Subcutaneous adipose tissue (tissue), 4 donors: ENCODE results near the gene EIF2AK3. TPM values are rescaled to one million over a fixed set of nuclear protein-coding genes. Genes with fewer than 3 reads are reported as not detected.

Source experiments
- total RNA-seq, 4 donors: library from RNA; depleted of rRNA; stranded (reverse); fragments of >200 nt; gene quantifications; one replicate each; pipeline ENCODE4 v1.1.0, GENCODE V29; 2016
- TF ChIP-seq, protein P1 (sequence below): fragments of 450-650 bp; IDR thresholded peaks from one replicate; pipeline ENCODE4 v1.5.1; 2016; ENCODE audit warnings: low read depth, mild to moderate bottlenecking, control low read depth, antibody characterized with exemption, moderate library complexity

EIF2AK3 gene
- total RNA-seq, 4 donors from 2014 or later, result 15.6 to 46.3 (median 21.3) TPM

DNA sequence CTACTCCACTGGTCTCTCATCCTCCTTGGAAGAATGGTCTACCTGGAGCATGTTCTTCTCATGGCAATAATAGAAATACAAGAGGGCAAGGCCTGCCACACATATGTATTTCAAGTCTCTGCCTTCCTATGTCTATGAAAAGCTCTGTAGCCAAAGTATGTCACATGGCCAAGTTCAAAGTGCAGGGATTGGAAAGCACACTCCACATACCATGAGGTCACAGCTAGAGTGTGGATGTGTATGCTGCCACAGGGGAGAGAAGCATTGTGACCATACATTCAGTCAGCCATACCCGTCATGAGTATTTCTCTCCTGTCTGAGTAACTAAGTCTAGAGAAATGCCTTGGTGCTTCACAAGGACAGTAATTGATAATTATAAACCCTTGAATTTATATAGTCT lies 8.8 kb upstream of the EIF2AK3 start:
- TF ChIP-seq, protein P1, sequence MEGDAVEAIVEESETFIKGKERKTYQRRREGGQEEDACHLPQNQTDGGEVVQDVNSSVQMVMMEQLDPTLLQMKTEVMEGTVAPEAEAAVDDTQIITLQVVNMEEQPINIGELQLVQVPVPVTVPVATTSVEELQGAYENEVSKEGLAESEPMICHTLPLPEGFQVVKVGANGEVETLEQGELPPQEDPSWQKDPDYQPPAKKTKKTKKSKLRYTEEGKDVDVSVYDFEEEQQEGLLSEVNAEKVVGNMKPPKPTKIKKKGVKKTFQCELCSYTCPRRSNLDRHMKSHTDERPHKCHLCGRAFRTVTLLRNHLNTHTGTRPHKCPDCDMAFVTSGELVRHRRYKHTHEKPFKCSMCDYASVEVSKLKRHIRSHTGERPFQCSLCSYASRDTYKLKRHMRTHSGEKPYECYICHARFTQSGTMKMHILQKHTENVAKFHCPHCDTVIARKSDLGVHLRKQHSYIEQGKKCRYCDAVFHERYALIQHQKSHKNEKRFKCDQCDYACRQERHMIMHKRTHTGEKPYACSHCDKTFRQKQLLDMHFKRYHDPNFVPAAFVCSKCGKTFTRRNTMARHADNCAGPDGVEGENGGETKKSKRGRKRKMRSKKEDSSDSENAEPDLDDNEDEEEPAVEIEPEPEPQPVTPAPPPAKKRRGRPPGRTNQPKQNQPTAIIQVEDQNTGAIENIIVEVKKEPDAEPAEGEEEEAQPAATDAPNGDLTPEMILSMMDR, result no peak

- TF ChIP-seq, protein P1, result no peak
Observed at GRCh38 chr2:88632569-88632968, 5.3 kb upstream of the EIF2AK3 start.

DNA sequence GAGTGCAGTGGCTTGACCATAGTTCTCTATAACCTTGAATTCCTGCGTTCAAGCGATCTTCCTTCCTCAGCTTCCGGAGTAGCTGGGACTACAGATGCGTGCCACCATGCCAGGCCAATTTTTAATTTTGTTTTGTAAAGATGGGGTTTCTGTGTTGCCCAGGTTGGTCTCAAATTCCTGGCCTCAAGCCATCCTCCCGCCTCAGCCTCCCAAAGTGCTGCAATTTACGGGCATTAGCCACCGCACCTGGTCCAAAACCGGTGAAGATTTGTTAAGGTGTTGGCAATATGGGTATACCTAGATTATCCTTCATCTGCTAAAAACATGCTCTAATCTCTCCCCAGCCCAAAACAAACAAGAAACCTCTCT lies 1.3 kb upstream of the EIF2AK3 start:
- TF ChIP-seq, protein P1, result no peak

DNA sequence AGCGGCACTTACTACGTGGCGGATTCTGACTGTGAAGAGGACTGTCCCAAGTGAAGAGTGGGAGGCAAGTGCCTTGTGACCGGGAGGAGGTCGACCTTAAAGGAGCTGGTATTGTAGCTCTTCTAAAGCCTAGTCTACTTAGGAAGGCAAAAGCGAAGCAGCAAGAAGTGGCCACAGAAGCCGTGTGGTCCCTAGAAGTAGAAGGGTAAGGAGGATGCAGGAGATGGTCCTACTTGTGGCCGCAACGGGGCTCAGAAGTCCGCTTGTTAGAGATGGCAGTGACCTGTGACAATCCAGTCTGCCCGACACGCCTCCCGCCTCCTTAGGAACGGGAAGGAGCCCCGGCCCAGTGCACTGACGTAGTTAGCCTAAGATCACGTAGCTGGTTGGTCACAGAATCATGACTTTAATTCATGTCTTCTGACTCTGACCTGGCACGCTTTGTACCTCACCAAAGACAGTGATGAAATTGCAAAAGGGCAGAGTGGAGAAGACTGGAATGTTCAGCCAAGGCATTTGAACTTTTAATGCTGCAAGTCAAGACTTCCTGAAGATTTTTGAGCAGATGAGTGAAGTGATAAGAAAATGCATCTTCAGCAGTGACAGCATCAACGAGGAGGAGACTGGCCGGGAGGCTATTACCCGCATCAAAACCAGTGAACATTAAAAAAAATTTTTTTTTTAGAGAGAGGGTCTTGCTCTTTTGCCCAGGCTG lies 749 bp upstream of the EIF2AK3 start:
- TF ChIP-seq, protein P1, result no peak

DNA sequence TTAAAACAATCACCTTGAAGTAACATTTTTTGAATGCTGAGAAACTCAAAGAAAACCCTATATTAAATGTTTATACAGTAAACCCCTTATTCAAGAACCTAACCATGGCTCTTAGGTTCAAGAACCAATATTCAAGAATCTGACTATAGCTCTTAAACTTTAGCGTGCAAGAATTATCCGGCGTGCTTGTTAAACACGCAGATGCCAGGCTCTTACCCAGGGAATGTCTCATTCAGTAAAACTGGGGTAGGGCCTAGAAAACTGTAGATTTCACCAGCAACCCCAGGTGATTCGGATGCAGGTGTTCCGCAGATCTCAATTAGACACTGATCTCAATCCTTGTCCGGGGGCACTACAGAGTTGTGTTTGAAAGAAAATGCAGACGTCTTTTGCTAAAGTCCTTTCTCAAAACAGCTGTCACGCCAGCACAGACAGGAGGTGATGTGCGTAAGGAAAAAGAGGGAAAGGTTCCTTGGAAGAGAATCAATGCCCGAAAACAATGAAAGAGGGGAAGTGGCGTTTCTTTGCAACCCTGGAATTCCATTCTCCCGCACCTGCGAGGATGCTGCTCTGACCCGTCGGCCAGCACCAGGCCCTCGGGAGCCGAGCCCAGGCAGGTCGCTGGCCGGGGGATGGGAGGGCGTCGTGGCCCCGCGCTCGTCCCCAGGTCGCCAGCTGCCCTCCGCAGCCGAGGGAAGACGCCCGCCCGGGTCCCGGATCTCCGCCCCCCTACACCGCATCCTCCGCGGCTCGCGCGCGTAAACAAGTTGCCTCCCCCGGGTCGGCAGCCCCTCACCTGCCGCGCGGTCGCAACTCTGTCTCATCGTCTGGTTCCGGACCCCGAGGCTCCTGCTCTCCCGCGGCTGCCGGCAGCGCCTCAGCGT lies 851 bp downstream of the EIF2AK3 start:
- TF ChIP-seq, protein P1, result no peak

DNA sequence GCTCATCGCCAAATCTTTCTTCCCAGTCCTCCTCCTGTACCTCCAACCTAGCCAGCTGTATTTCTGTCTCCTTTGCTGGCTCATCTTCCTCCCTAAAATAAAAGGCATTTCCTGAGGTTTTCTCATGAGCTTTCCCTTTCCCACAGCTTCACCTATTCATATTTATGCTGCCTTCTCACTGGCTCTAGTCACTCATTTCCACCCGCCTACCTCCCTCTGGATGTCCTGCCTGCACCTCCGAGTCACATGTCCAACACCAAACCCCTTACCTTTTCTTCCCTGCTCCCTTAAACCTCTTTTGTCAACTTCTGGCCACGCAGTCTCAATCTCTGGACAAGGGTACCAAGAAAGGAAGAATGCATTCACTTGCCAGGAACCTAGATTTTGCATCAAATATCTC lies 2.8 kb downstream of the EIF2AK3 start:
- TF ChIP-seq, protein P1, result no peak

DNA sequence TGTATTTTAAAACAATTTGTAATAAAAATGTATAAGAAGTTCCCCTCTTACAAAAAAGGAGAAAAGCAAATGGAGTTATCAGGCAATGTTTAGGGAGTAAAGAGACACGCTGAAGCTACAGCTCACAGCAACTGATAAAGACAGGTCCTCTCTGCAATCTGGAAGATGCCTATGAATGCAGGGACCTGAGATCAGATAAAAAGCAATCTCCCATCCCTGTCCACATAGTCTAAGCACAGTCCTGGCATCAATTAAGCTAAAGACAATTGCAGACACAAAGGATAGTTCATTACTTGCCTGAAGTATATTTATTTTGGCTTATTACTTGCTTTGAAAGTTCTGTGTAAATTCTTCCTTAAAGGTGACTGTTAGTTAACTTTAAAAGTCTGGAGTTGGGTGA lies 5.0 kb downstream of the EIF2AK3 start:
- TF ChIP-seq, protein P1, result no peak
